IMR-90 (cell line): ENCODE measurements around the gene CBL. TPM values are rescaled to one million over a fixed set of nuclear protein-coding genes. Genes with fewer than 3 reads are reported as not detected.

Experiments
- ATAC-seq: fragments of 200-7000 bp; cut with Tn5 transposase; 2 replicates; pipeline ENCODE4 v1.9.1; 2020; ENCODE audit warnings: low read depth, mild to moderate bottlenecking, moderate library complexity
- BruUV-seq: library from RNA; stranded (reverse); fragments of 400-500 nt; replicated peaks from 2 replicates; lab custom pipeline; 2021; lab: Mats Ljungman, UMichigan
- CTCF ChIA-PET: fragments of 300-600 bp; formaldehyde crosslinking; extraction: SDS; loops from one replicate; lab custom pipeline; 2021; ENCODE audit warnings: antibody characterized with exemption; lab: Yijun Ruan, JAX
- POLR2A ChIA-PET: fragments of 300-600 bp; sonication (Branson Sonifier 250); formaldehyde crosslinking; loops from one replicate; lab custom pipeline; 2022; ENCODE audit warnings: antibody characterized with exemption; ENCODE audit not compliant: unreplicated experiment; lab: Charles Lee
- DNase-seq: peaks from one replicate; pipeline ENCODE4 v3.0.0; 2013
- H2AFZ ChIP-seq: replicated peaks from 2 replicates; pipeline ENCODE3; 2013; ENCODE audit warnings: low read length, mild to moderate bottlenecking; ENCODE audit not compliant: poor library complexity
- H2AK5ac ChIP-seq: 2 replicates; pipeline ENCODE4 v1.6.1; 2013; ENCODE audit warnings: low read depth, low read length, inconsistent platforms
- H2AK9ac ChIP-seq: replicated peaks from 2 replicates; pipeline ENCODE3; 2013; ENCODE audit warnings: mild to moderate bottlenecking, low read depth, low read length, moderate library complexity; ENCODE audit not compliant: poor library complexity
- H2BK120ac ChIP-seq: 2 replicates; pipeline ENCODE4 v1.6.1; 2013; ENCODE audit warnings: low read depth, low read length, inconsistent platforms
- H2BK15ac ChIP-seq: 3 replicates; pipeline ENCODE4 v1.6.1; 2013; ENCODE audit warnings: low read depth, low read length, inconsistent platforms
- H2BK20ac ChIP-seq: 2 replicates; pipeline ENCODE4 v1.6.1; 2013; ENCODE audit warnings: low read depth, mild to moderate bottlenecking, inconsistent platforms, low read length, moderate library complexity
- H2BK5ac ChIP-seq: 2 replicates; pipeline ENCODE4 v1.6.1; 2013; ENCODE audit warnings: mild to moderate bottlenecking, low read depth, low read length, inconsistent platforms; ENCODE audit not compliant: poor library complexity, severe bottlenecking
- H3K14ac ChIP-seq: replicated peaks from 2 replicates; pipeline ENCODE4 v1.6.1; 2013; ENCODE audit warnings: low read depth, low read length, inconsistent platforms
- H3K18ac ChIP-seq: 2 replicates; pipeline ENCODE4 v1.6.1; 2013; ENCODE audit warnings: low read depth, low read length, control low read depth
- H3K23ac ChIP-seq: 2 replicates; pipeline ENCODE4 v1.6.1; 2013; ENCODE audit warnings: low read depth, low read length, inconsistent platforms
- H3K27ac ChIP-seq: 2 replicates; pipeline ENCODE4 v1.5.1; 2013; ENCODE audit warnings: mild to moderate bottlenecking, control low read depth, low read length; ENCODE audit not compliant: insufficient read depth
- H3K27me3 ChIP-seq: 2 replicates; pipeline ENCODE4 v1.6.1; 2013; ENCODE audit warnings: low read length; ENCODE audit not compliant: control insufficient read depth, insufficient read depth
- H3K36me3 ChIP-seq: 2 replicates; pipeline ENCODE4 v1.6.1; 2013; ENCODE audit warnings: low read length, mixed read lengths; ENCODE audit not compliant: control insufficient read depth, insufficient read depth
- H3K4ac ChIP-seq: 2 replicates; pipeline ENCODE4 v1.6.1; 2013; ENCODE audit warnings: low read depth, low read length, inconsistent platforms
- H3K4me1 ChIP-seq: 2 replicates; pipeline ENCODE4 v1.6.1; 2013; ENCODE audit warnings: low read length, mixed read lengths; ENCODE audit not compliant: control insufficient read depth, insufficient read depth
- H3K4me2 ChIP-seq: 2 replicates; pipeline ENCODE4 v1.6.1; 2013; ENCODE audit warnings: low read depth, mild to moderate bottlenecking, control low read depth, low read length, moderate library complexity
- H3K4me3 ChIP-seq: 2 replicates; pipeline ENCODE4 v1.5.1; 2013; ENCODE audit warnings: low read depth, mild to moderate bottlenecking, control low read depth, low read length, moderate library complexity; ENCODE audit not compliant: insufficient read depth
- H3K56ac ChIP-seq: 2 replicates; pipeline ENCODE4 v1.6.1; 2013; ENCODE audit warnings: low read length, inconsistent platforms; ENCODE audit not compliant: insufficient read depth; ENCODE audit errors: extremely low read depth
- H3K79me1 ChIP-seq, 2 experiments: 2 replicates each; pipeline ENCODE4 v1.6.1; 2013; ENCODE audit warnings: low read length in 2 of 2, inconsistent platforms in 1 of 2, low read depth in 1 of 2
- H3K9ac ChIP-seq: 2 replicates; pipeline ENCODE4 v1.6.1; 2013; ENCODE audit warnings: low read depth, low read length, control low read depth
- H3K9me1 ChIP-seq: 2 replicates; pipeline ENCODE4 v1.6.1; 2013; ENCODE audit warnings: low read length, inconsistent platforms; ENCODE audit not compliant: insufficient read depth
- H3K9me3 ChIP-seq: 2 replicates; pipeline ENCODE4 v1.6.1; 2013; ENCODE audit warnings: low read length; ENCODE audit not compliant: control insufficient read depth, insufficient read depth
- H4K20me1 ChIP-seq: 2 replicates; pipeline ENCODE4 v1.6.1; 2013; ENCODE audit warnings: low read length, inconsistent platforms; ENCODE audit not compliant: insufficient read depth
- H4K5ac ChIP-seq: 2 replicates; pipeline ENCODE4 v1.6.1; 2013; ENCODE audit warnings: mild to moderate bottlenecking, low read depth, low read length, control low read depth
- H4K8ac ChIP-seq, 2 experiments: 2 replicates each; pipeline ENCODE4 v1.6.1; 2013; ENCODE audit warnings: low read depth in 2 of 2, low read length in 2 of 2, control low read depth in 1 of 2, inconsistent platforms in 1 of 2
- H4K91ac ChIP-seq: 2 replicates; pipeline ENCODE4 v1.6.1; 2013; ENCODE audit warnings: low read depth, low read length, inconsistent platforms; ENCODE audit not compliant: insufficient read depth
- BHLHE40 ChIP-seq: fragments of 150-350 bp; IDR thresholded peaks from 2 replicates; pipeline ENCODE4 v1.6.1; 2016; ENCODE audit warnings: mild to moderate bottlenecking, low read depth, low read length
- CHD1 ChIP-seq: IDR thresholded peaks from 2 replicates; pipeline ENCODE4 v1.6.1; 2012; ENCODE audit warnings: low read depth, low read length, improper control_type of control experiment
- FOS ChIP-seq: fragments of 150-350 bp; IDR thresholded peaks from 2 replicates; pipeline ENCODE4 v1.6.1; 2016; ENCODE audit warnings: low read depth, low read length
- NFE2L2 ChIP-seq: fragments of 150-350 bp; IDR thresholded peaks from 2 replicates; pipeline ENCODE4 v1.6.1; 2016; ENCODE audit warnings: low read depth, mild to moderate bottlenecking, low read length
- POLR2A ChIP-seq: IDR thresholded peaks from 2 replicates; pipeline ENCODE4 v1.6.1; 2012; ENCODE audit warnings: mild to moderate bottlenecking, low read depth, low read length
- RAD21 ChIP-seq: IDR thresholded peaks from 2 replicates; pipeline ENCODE4 v1.6.1; 2012; ENCODE audit warnings: low read length, improper control_type of control experiment
- RCOR1 ChIP-seq: IDR thresholded peaks from 2 replicates; pipeline ENCODE4 v1.6.1; 2012; ENCODE audit warnings: mild to moderate bottlenecking, low read length, improper control_type of control experiment; ENCODE audit not compliant: insufficient replicate concordance
- RFX5 ChIP-seq: IDR thresholded peaks from 2 replicates; pipeline ENCODE4 v1.8.0; 2012; ENCODE audit warnings: low read depth, mild to moderate bottlenecking, low read length, moderate library complexity
- WGBS, 2 experiments: methylation state at CpG; one replicate each; pipeline versions ENCODE4 v1.1.5 to v1.1.7; 2013; ENCODE audit warnings: missing lambda C conversion rate in 2 of 2; ENCODE audit not compliant: insufficient read length in 1 of 2; ENCODE audit errors: extremely low coverage in 2 of 2; 5-methylcytosine and 5-hydroxymethylcytosine counted together
- dilution Hi-C: fragments of 300-500 bp; cut with HindIII; formaldehyde crosslinking; loops from one replicate; pipeline ENCODE4 v1.14.3; 2018; ENCODE audit warnings: low sequenced_read_pairs; ENCODE audit not compliant: unreplicated experiment
- in situ Hi-C: fragments of 300-500 bp; cut with MboI; formaldehyde crosslinking; loops from 3 replicates; pipeline ENCODE4 v1.14.3; 2019; ENCODE audit warnings: low sequenced_read_pairs, inconsistent platforms, mixed read lengths
- intact Hi-C: fragments of 100-400 bp; cut with micrococcal nuclease; formaldehyde crosslinking; loops from 2 replicates; pipeline ENCODE4 v1.10.0; 2022
- polyA plus RNA-seq, 3 experiments: library from polyadenylated mRNA; depleted of rRNA; stranded (reverse); fragments of >200 nt; gene quantifications; 2 replicates each; pipeline ENCODE4 v1.2.3, GENCODE V29; 2012; ENCODE audit warnings: low replicate concordance in 1 of 3
- total RNA-seq: library from RNA; depleted of rRNA; stranded (reverse); fragments of >200 nt; gene quantifications from 2 replicates; pipeline ENCODE4 v1.2.3, GENCODE V29; 2012
- TF ChIP-seq, protein P1 (sequence below): conservative IDR thresholded peaks from 2 replicates; pipeline ENCODE4 v1.5.1; 2012; ENCODE audit warnings: mild to moderate bottlenecking, low read depth, low read length, improper control_type of control experiment
- TF ChIP-seq, protein P2 (sequence below): fragments of 150-350 bp; IDR thresholded peaks from 2 replicates; pipeline ENCODE4 v1.6.1; 2016; ENCODE audit warnings: low read depth, mild to moderate bottlenecking, low read length, moderate library complexity, borderline replicate concordance

Gene CBL
- total and polyA plus RNA-seq, 2 of the 4 experiments (the other 2 are of a cell fraction), result 6.1 to 11.8 TPM

DNA sequence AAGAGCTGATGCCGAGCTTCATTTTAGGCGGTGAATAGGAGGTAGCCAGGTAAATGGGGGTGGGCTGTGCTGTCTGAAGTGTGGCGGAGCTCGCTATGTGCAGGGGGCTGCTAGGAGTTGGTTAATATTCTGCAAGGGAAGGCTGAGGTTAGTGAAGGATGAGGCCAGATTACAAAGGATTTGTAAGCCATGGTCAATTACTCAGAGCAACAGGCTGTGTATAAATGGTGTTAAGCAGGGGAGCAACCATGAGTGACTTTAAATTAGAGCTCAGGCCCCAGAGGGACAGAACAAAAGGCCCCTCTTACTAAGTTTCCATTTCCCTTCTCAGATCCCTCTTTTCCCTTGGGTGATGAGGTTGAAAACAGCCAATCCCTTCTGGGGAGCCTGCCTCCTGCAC, 118.0 kb downstream of the CBL start (continued):
- TF ChIP-seq, protein P1, sequence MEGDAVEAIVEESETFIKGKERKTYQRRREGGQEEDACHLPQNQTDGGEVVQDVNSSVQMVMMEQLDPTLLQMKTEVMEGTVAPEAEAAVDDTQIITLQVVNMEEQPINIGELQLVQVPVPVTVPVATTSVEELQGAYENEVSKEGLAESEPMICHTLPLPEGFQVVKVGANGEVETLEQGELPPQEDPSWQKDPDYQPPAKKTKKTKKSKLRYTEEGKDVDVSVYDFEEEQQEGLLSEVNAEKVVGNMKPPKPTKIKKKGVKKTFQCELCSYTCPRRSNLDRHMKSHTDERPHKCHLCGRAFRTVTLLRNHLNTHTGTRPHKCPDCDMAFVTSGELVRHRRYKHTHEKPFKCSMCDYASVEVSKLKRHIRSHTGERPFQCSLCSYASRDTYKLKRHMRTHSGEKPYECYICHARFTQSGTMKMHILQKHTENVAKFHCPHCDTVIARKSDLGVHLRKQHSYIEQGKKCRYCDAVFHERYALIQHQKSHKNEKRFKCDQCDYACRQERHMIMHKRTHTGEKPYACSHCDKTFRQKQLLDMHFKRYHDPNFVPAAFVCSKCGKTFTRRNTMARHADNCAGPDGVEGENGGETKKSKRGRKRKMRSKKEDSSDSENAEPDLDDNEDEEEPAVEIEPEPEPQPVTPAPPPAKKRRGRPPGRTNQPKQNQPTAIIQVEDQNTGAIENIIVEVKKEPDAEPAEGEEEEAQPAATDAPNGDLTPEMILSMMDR, result no peak
- TF ChIP-seq RFX5 (no peak), NFE2L2 (no peak)

DNA sequence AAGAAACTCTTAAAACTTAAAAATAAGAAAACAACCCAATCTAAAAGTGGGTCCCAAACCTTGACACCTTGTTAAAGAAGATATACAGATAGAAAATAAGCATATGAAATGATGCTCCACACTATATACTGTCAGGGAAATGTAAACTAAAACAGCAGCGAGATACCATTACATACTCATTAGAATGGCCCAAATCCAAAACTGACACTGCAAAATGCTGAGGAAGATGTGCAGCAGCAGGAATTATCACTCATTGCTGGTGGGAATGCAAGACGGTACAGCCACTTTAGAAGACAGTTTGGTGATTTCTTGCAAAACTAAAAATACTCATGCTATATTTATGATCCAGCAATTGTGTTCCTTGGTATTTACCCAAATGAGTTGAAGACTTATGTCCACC, 123.2 kb downstream of the CBL start:
- no peak overlapping the region for H2BK120ac ChIP-seq
- H4K20me1 ChIP-seq, result no peaks in the 10 kb centered on the region
- H2BK20ac ChIP-seq, result no peak overlapping the region
- no peaks in the 10 kb centered on the region for H3K9me3 ChIP-seq
- H3K79me1 ChIP-seq, result no peaks in the 10 kb centered on the region
- H3K14ac ChIP-seq, result no peak overlapping the region
- H2AK5ac ChIP-seq, result no peak overlapping the region
- no peak overlapping the region for H3K27ac ChIP-seq
- H3K9ac ChIP-seq, result no peak overlapping the region
- no peaks in the 10 kb centered on the region for H3K36me3 ChIP-seq
- no peak overlapping the region for H3K18ac ChIP-seq
- H2BK5ac ChIP-seq, result no peak overlapping the region
- no peak overlapping the region for H3K23ac ChIP-seq
- H3K56ac ChIP-seq, result no peak overlapping the region
- POLR2A ChIA-PET, result no interaction called here
- in situ Hi-C loops, result no loop called here
- H4K8ac ChIP-seq, result no peak overlapping the region
- H3K4me3 ChIP-seq, result no peak overlapping the region
- no CpG with 5 or more reads among the region's 2 CpGs for WGBS, 2 experiments
- H3K27me3 ChIP-seq, result no peaks in the 10 kb centered on the region
- no peak overlapping the region for H3K4ac ChIP-seq
- dilution Hi-C loops, result no loop called here
- H2AK9ac ChIP-seq, result no peak overlapping the region
- no peak for TF ChIP-seq BHLHE40
- TF ChIP-seq, protein P2, sequence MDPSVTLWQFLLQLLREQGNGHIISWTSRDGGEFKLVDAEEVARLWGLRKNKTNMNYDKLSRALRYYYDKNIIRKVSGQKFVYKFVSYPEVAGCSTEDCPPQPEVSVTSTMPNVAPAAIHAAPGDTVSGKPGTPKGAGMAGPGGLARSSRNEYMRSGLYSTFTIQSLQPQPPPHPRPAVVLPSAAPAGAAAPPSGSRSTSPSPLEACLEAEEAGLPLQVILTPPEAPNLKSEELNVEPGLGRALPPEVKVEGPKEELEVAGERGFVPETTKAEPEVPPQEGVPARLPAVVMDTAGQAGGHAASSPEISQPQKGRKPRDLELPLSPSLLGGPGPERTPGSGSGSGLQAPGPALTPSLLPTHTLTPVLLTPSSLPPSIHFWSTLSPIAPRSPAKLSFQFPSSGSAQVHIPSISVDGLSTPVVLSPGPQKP, result no peak
- TF ChIP-seq RCOR1, result no peak
- no peak for TF ChIP-seq POLR2A
- TF ChIP-seq NFE2L2, result no peak
- TF ChIP-seq CHD1, result no peak
- TF ChIP-seq FOS, result no peak
- TF ChIP-seq, protein P1, result no peak
- no peak for TF ChIP-seq RAD21
- ATAC-seq (no peak), DNase-seq (no peak)
- no peaks in the 10 kb centered on the region for H3K4me1 ChIP-seq
- H2AFZ ChIP-seq, result no peak overlapping the region
- H4K5ac ChIP-seq, result no peak overlapping the region
- CTCF ChIA-PET, result no interaction called here
- no peak overlapping the region for H3K4me2 ChIP-seq
- BruUV-seq, result no TSS peak
- intact Hi-C loops, result no loop called here
- peaks cover 4% of the 10 kb centered on the region; the same call in 1 of the 2 replicates for H3K9me1 ChIP-seq
- H4K91ac ChIP-seq, result no peak overlapping the region
- H2BK15ac ChIP-seq, result no peak overlapping the region
